ENCODE data around the gene RELB.
"Not testable (repeated sequence)": the region's sequence is repeated elsewhere in the genome, so short reads cannot be mapped to it uniquely, and the experiment has no call there.

Gene RELB

GRCh38 chr19:44986389-44986788 is 14.9 kb upstream of the RELB start:
- DNase-seq (ENCODE audit: low read depth in 2 of 3, low spot score in 2 of 3): no peak

GRCh38 chr19:44987148-44987675 is 14.1 kb upstream of the RELB start:
- DNase-seq (ENCODE audit: low read depth in 2 of 3, low spot score in 2 of 3): no peak

- DNase-seq (ENCODE audit: low read depth in 2 of 3, low spot score in 2 of 3): no peak
Measured at GRCh38 chr19:44988273-44988672, 13.0 kb upstream of the RELB start.

- peak; percentile 23 to 31 (median 29) for DNase-seq (ENCODE audit: low read depth in 2 of 3, low spot score in 2 of 3)
Measured at GRCh38 chr19:44988896-44989556, 12.2 kb upstream of the RELB start.

GRCh38 chr19:44990459-44990858 is 10.8 kb upstream of the RELB start:
- no peak for DNase-seq (ENCODE audit: low read depth in 2 of 3, low spot score in 2 of 3)

- DNase-seq (ENCODE audit: low read depth in 2 of 3, low spot score in 2 of 3): no peak
Measured at GRCh38 chr19:44990966-44991365, 10.3 kb upstream of the RELB start.

GRCh38 chr19:44992336-44993163 is 8.7 kb upstream of the RELB start:
- no peak for DNase-seq (ENCODE audit: low read depth in 2 of 3, low spot score in 2 of 3)

- no peak for DNase-seq (ENCODE audit: low read depth in 2 of 3, low spot score in 2 of 3)
Measured at GRCh38 chr19:44993526-44993925, 7.7 kb upstream of the RELB start.

- DNase-seq (ENCODE audit: low read depth in 2 of 3, low spot score in 2 of 3): no peak
Measured at GRCh38 chr19:44993926-44994537, 7.2 kb upstream of the RELB start.

- no peak for DNase-seq (ENCODE audit: low read depth in 2 of 3, low spot score in 2 of 3)
Measured at GRCh38 chr19:44998025-44998424, 3.2 kb upstream of the RELB start.

- DNase-seq (ENCODE audit: low read depth in 2 of 3, low spot score in 2 of 3): not testable (repeated sequence)
Measured at GRCh38 chr19:44999131-44999925, 1.9 kb upstream of the RELB start.

- DNase-seq (ENCODE audit: low read depth in 2 of 3, low spot score in 2 of 3): not testable (repeated sequence)
Measured at GRCh38 chr19:45000665-45001064, 599 bp upstream of the RELB start.

- no peak for DNase-seq (ENCODE audit: low read depth in 2 of 3, low spot score in 2 of 3)
Measured at GRCh38 chr19:45003485-45003884, 2.2 kb downstream of the RELB start.

- no peak for DNase-seq (ENCODE audit: low read depth in 2 of 3, low spot score in 2 of 3)
Measured at GRCh38 chr19:45005787-45006186, 4.5 kb downstream of the RELB start.

GRCh38 chr19:45008552-45008951 is 7.3 kb downstream of the RELB start:
- DNase-seq (ENCODE audit: low read depth in 2 of 3, low spot score in 2 of 3): no peak

GRCh38 chr19:45009625-45010255 is 8.5 kb downstream of the RELB start:
- no peak for DNase-seq (ENCODE audit: low read depth in 2 of 3, low spot score in 2 of 3)

- DNase-seq (ENCODE audit: low read depth in 2 of 3, low spot score in 2 of 3): no peak
Measured at GRCh38 chr19:45010306-45010705, 9.0 kb downstream of the RELB start.

GRCh38 chr19:45011959-45012358 is 10.7 kb downstream of the RELB start:
- no peak for DNase-seq (ENCODE audit: low read depth in 2 of 3, low spot score in 2 of 3)

GRCh38 chr19:45016388-45017314 is 15.4 kb downstream of the RELB start:
- peak; percentile 37 to 42 (median 37) for DNase-seq (ENCODE audit: low read depth in 2 of 3, low spot score in 2 of 3)

GRCh38 chr19:45019187-45019586 is 17.9 kb downstream of the RELB start:
- DNase-seq (ENCODE audit: low read depth in 2 of 3, low spot score in 2 of 3): no peak

Data from activated CD8-positive, alpha-beta memory T cell treated with anti-CD3 and anti-CD28 coated beads for 48 hours (primary cell).